Heart left ventricle (tissue), 13 donors: Measurements from ENCODE around the gene CIC.

Source experiments
- POLR2A ChIP-seq, 2 donors: fragments of 450-650 bp; IDR thresholded peaks; one replicate each; pipeline ENCODE4 v1.6.1; 2017; ENCODE audit warnings: antibody characterized with exemption in 2 of 2, mild to moderate bottlenecking in 2 of 2, moderate library complexity in 2 of 2
- TF ChIP-seq, protein P1 (sequence below), 12 donors: fragments of 200-600 bp; sonication (generic) in 4 of 12; IDR thresholded peaks; one replicate each; pipeline versions ENCODE4 v1.5.0 to v1.8.0; 2018 to 2022; ENCODE audit warnings: antibody characterized with exemption in 12 of 12, mild to moderate bottlenecking in 5 of 12
- donor health status: ischemic (EF 13 %, LVEDD 7.1; RV severe dilation, severe dysfunction).
- donor health status: DM: no; HTN: yes; CAD: no.
- donor health status: DM: no; HTN: no; CAD: no.
- donor health status: ischemic (EF 25% LVEDD 6.9; RV normal size, moderate dysfunction).
- donor health status: ischemic (EF 25% LVEDD 5.7; RV mildly dilated, moderate dysfunction).
- donor health status: ischemic (EF 35%, LVEDD 5.7; RV mildly dilated, moderate dysfunction).
- donor health status: nonischemic (EF 11% LVEDD 7.7; RV severe dilation, severe dysfunction).
- donor health status: DM: yes; HTN: yes; CAD: no.
- donor health status: PGD.
- donor health status: ischemic (EF 29% LVEDD 5.4; RV normal size, mild dysfunction).
- donor health status: nonischemic (EF 23%, LVEDD 6.1; RV moderate dilation, normal function).

DNA sequence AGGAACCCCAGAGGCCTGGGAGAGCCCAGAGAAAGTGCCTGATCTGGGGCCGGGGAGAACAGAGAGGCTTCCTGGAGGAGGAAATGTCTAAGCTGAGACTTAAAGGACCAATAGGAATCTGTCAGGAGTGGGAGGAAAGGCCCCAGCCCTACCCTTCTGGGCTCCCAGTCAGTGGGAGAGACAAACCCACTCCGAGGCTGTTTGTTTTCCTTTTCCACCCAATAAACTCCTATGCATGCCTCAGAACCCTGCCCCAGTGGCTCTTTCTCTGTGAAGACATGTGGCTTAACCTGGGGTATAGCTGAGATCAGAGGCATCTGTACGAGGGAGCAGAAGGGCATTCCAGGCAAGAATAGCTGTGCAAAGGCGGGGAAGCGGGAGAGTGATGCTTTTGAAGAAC is 58.3 kb downstream of the CIC start:
- TF ChIP-seq, protein P1, sequence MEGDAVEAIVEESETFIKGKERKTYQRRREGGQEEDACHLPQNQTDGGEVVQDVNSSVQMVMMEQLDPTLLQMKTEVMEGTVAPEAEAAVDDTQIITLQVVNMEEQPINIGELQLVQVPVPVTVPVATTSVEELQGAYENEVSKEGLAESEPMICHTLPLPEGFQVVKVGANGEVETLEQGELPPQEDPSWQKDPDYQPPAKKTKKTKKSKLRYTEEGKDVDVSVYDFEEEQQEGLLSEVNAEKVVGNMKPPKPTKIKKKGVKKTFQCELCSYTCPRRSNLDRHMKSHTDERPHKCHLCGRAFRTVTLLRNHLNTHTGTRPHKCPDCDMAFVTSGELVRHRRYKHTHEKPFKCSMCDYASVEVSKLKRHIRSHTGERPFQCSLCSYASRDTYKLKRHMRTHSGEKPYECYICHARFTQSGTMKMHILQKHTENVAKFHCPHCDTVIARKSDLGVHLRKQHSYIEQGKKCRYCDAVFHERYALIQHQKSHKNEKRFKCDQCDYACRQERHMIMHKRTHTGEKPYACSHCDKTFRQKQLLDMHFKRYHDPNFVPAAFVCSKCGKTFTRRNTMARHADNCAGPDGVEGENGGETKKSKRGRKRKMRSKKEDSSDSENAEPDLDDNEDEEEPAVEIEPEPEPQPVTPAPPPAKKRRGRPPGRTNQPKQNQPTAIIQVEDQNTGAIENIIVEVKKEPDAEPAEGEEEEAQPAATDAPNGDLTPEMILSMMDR (IDR thresholded peaks at IDR 0.05), result no peak
- TF ChIP-seq POLR2A (IDR thresholded peaks at IDR 0.05), result no peak
